ENCODE data around the gene F13A1.

F13A1 gene

GRCh38 chr6:6179858-6180623 is 140.4 kb downstream of the F13A1 start:
- no peak overlapping the region for H3K4me3 ChIP-seq (ENCODE audit: low read depth, low read length)
- no peak for TF ChIP-seq CTCF (IDR thresholded peaks at IDR 0.05; ENCODE audit: low read depth, low read length)
- in situ Hi-C loops (cut with HindIII; ENCODE audit: low sequenced_read_pairs) = no loop called here
- DNase-seq (ENCODE audit: low read depth, low spot score) = no peak

GRCh38 chr6:6178795-6179194 is 141.7 kb downstream of the F13A1 start:
- in situ Hi-C loops (cut with HindIII; ENCODE audit: low sequenced_read_pairs) = no loop called here
- no peak for TF ChIP-seq CTCF (IDR thresholded peaks at IDR 0.05; ENCODE audit: low read depth, low read length)
- DNase-seq (ENCODE audit: low read depth, low spot score) = no peak
- no peak overlapping the region for H3K4me3 ChIP-seq (ENCODE audit: low read depth, low read length)

- no peak for DNase-seq (ENCODE audit: low read depth, low spot score)
- no peak overlapping the region for H3K4me3 ChIP-seq (ENCODE audit: low read depth, low read length)
- no peak for TF ChIP-seq CTCF (IDR thresholded peaks at IDR 0.05; ENCODE audit: low read depth, low read length)
- in situ Hi-C loops (cut with HindIII; ENCODE audit: low sequenced_read_pairs) = no loop called here
Observed at GRCh38 chr6:6177754-6178153, 142.7 kb downstream of the F13A1 start.

- in situ Hi-C loops (cut with HindIII; ENCODE audit: low sequenced_read_pairs) = no loop called here
- no peak for DNase-seq (ENCODE audit: low read depth, low spot score)
- no peak overlapping the region for H3K4me3 ChIP-seq (ENCODE audit: low read depth, low read length)
- no peak for TF ChIP-seq CTCF (IDR thresholded peaks at IDR 0.05; ENCODE audit: low read depth, low read length)
Observed at GRCh38 chr6:6176586-6177228, 143.8 kb downstream of the F13A1 start.

- H3K4me3 ChIP-seq (ENCODE audit: low read depth, low read length) = no peak overlapping the region
Observed at GRCh38 chr6:6176127-6176526, 144.3 kb downstream of the F13A1 start.

GRCh38 chr6:6169141-6169540 is 151.3 kb downstream of the F13A1 start:
- DNase-seq (ENCODE audit: low read depth, low spot score) = no peak
- in situ Hi-C loops (cut with HindIII; ENCODE audit: low sequenced_read_pairs) = no loop called here
- H3K4me3 ChIP-seq (ENCODE audit: low read depth, low read length) = no peak overlapping the region
- TF ChIP-seq CTCF (IDR thresholded peaks at IDR 0.05; ENCODE audit: low read depth, low read length) = no peak

More at GRCh38 chr6:6176127-6176526, 144.3 kb downstream of the F13A1 start:
- no peak for TF ChIP-seq CTCF (IDR thresholded peaks at IDR 0.05; ENCODE audit: low read depth, low read length)
- in situ Hi-C loops (cut with HindIII; ENCODE audit: low sequenced_read_pairs) = no loop called here
- DNase-seq (ENCODE audit: low read depth, low spot score) = no peak

All from astrocyte of the spinal cord (primary cell).